SKM-1 (cell line): ENCODE data around the gene NOP53.
"Not testable (repeated sequence)": the region's sequence is repeated elsewhere in the genome, so short reads cannot be mapped to it uniquely, and the experiment has no call there.

Experiments used
- DNase-seq: peaks from one replicate; lab custom pipeline; 2025; ENCODE audit not compliant: unreplicated experiment; lab: John Stamatoyannopoulos, UW

Gene NOP53

GRCh38 chr19:47718415-47719046 is 26.8 kb upstream of the NOP53 start:
- not testable (repeated sequence) for DNase-seq

GRCh38 chr19:47719047-47719859 is 26.1 kb upstream of the NOP53 start:
- no peak for DNase-seq

GRCh38 chr19:47720669-47721422 is 24.5 kb upstream of the NOP53 start:
- DNase-seq: no peak

- DNase-seq: no peak
These were observed 21.8 kb upstream of the NOP53 start for GRCh38 chr19:47723581-47723940.

DNA sequence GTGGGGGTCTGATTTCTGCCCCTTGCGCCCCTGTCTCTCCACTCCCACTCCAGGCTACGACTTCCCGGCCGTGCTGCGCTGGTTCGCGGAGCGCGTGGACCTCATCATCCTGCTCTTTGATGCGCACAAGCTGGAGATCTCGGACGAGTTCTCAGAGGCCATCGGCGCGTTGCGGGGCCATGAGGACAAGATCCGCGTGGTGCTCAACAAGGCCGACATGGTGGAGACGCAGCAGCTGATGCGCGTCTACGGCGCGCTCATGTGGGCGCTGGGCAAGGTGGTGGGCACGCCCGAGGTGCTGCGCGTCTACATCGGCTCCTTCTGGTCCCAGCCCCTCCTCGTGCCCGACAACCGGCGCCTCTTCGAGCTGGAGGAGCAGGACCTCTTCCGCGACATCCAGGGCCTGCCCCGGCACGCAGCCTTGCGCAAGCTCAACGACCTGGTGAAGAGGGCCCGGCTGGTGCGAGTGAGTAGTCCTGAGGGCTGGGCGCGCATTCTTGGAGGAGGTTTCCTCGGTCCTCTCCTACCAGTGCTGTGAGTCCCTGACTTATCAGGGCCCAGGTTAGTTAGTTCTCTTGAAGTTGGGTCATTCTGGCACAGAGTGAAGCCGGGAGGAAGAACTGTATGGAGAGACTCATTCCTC is 19.5 kb upstream of the NOP53 start:
- DNase-seq: peak; percentile 61

DNA sequence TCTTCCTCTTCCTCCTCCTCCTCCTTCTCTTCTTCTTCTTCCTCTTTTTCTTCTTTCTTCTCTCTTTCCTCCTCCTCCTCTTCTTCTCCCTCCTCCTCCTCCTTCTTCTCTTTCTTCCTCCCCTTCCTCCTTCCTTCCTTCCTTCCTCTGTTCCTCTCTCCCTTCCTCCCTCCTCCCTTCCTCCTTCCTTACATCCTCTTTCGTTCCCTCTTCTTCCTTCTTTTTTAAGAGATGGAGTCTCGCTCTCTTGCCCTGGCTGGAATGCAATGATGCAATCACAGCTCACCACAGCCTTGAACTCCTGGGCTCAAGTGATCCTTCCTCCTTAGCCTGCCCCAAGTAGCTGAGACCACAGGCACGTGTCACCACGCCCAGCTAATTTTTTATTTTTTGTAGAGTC is 18.9 kb upstream of the NOP53 start:
- peak; percentile 57 for DNase-seq

- DNase-seq: not testable (repeated sequence)
These were observed 17.1 kb upstream of the NOP53 start for GRCh38 chr19:47728295-47728694.

DNA sequence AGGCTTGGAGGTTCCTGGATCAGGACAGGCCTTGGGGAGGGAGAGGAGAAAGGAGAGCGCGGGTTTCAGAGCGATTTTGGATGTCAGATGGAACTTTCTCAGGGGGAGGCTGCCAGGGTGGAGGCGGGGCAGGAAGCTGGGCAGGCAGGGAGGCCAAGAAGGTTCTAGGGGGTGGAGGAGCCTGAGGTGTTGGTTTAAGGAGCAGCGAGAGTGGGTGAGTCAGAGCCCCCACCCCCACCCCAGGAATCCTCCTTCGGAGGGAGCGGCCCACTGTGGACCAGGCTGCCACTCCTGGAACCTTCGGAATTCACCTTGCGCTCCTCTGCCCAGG is 15.9 kb upstream of the NOP53 start:
- DNase-seq: no peak

DNA sequence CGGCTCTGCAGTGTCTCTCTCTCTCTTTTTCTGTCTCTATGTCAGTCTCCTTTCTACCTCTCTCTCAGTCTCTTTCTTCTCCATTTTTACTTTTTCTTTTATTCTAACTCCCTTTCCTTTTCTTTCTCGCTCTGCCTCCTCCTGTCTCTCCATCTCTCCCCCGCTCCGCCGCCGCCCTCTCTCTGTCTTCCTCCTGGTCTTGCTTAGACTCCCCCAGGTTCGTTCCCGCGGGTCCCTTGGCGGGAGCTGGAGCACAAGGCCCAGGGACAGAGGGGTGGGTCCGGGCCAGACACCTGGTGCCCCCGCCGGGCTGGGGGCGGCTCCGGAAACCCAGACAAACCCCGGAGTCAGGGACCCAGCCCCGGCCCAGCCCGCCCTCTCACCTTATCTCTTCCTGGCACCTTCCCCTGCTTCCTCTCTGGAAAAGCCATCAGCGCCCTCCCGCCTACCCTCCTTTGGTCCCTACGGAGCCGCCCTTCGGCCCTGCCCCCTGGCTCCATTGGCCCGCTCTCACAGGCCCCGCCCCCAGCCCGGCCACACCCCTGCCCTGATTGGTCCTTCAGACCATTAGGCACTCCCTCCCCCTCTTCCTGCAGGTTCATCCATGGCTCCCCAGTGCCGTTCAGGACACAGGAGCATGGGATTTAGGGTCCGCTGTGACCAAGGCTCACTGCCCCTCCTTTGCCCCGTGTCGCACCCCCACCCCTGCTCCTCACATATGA is 15.4 kb upstream of the NOP53 start:
- peak; percentile 25 for DNase-seq

GRCh38 chr19:47730521-47730889 is 14.8 kb upstream of the NOP53 start:
- DNase-seq: no peak

DNA sequence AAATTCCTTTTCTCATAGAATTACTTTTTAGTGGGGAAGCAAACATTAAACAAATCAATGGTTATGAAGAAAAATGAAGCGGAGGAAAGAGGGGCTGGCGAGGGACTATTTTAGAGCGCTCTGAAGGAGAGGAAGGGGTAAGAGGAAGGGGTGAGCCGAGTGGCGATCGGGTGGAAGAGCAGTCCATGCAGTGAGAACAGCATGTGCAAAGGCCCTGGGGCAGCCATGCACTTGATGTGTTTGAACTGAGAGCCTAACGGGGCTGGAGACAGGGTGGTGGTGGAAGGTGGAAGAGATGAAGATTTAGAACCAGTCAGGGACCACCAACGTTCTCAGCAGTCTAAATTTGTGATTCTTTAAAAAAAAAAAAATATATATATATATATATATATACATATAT is 14.4 kb upstream of the NOP53 start:
- no peak for DNase-seq

- no peak for DNase-seq
These were observed 10.2 kb upstream of the NOP53 start for GRCh38 chr19:47735131-47735530.

- DNase-seq: no peak
These were observed 4.4 kb upstream of the NOP53 start for GRCh38 chr19:47740866-47741519.

GRCh38 chr19:47741544-47742140 is 3.7 kb upstream of the NOP53 start:
- DNase-seq: no peak

- no peak for DNase-seq
These were observed 2.7 kb upstream of the NOP53 start for GRCh38 chr19:47742634-47743033.

DNA sequence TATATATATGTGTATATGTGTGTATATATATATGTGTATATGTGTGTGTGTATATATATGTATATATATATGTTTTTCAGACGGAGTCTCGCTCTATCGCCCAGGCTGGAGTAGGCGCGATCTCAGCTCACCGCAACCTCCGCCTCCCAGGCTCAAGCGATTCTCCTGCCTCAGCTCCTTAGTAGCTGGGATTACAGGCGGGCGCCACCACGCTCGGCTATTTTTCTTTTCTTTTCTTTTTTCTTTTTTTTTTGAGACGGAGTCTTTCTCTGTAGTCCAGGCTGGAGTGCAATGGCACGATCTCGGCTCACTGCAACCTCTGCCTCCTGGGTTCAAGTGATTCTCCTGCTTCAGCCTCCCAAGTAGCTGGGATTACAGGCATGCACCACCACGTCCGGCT is 783 bp downstream of the NOP53 start:
- not testable (repeated sequence) for DNase-seq

- no peak for DNase-seq
These were observed 4.0 kb downstream of the NOP53 start for GRCh38 chr19:47749326-47749725.

DNA sequence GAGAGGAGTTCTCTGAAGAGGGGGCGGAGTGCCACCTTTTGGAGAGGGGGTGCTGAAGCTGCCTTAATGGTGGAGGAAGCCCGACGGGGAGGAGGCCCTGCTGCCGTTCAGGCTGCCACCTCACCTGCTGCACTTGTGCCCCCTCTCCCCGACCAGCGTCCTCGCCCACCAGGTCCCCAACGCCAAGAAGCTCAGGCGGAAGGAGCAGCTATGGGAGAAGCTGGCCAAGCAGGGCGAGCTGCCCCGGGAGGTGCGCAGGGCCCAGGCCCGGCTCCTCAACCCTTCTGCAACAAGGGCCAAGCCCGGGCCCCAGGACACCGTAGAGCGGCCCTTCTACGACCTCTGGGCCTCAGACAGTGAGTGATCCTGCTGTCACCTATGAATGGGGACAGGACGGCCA is 5.4 kb downstream of the NOP53 start:
- no peak for DNase-seq

DNA sequence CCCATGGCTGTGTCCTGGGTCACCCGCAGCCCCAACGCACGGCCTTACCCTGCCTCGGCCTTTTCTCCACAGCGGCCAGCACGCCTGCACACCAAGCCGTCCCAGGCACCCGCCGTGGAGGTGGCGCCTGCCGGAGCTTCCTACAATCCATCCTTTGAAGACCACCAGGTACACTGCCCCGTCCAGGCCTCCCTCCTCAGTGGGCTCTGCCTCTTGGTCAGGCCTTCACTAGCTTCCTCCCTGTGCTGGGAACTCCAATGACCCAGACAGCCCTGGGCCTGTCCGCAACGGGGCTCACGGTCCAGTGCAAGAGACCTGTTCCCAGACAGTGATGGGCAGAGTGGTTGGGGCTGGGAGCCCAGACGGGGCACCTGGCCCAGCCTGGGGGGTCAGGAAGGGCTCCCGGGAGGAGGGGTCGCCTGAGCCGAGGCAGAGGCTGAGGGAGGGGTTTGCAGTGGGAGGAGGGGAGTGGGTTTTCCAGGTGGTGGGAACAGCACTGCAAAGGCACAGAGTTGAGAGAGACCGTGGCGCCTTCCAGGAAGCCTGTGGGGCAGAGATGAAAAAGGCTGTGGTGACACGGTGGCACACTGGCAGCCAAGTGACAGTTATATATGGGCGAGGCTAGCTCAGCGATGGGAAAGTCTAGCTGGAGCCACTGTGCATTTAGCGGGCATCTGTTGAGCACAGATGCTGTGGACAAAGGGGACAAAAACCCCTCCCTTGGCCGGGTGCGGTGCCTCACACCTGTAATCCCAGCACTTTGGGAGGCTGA is 7.3 kb downstream of the NOP53 start:
- no peak for DNase-seq
